GM10847 (cell line): ENCODE measurements around the gene VAX1.

ENCODE experiments used
- POLR2A ChIP-seq: IDR thresholded peaks from 2 replicates; pipeline ENCODE4 v1.6.1; 2011; ENCODE audit not compliant: insufficient read length; ENCODE audit errors: extremely low read depth

The VAX1 gene

GRCh38 chr10:117166418-117167345, 28.6 kb upstream of the VAX1 start:
- TF ChIP-seq POLR2A: no peak

GRCh38 chr10:117165538-117166417, 27.7 kb upstream of the VAX1 start:
- TF ChIP-seq POLR2A: no peak

- TF ChIP-seq POLR2A: no peak
Measured at GRCh38 chr10:117164592-117165537, 26.8 kb upstream of the VAX1 start.

GRCh38 chr10:117163954-117164548, 26.0 kb upstream of the VAX1 start:
- TF ChIP-seq POLR2A: no peak

- no peak for TF ChIP-seq POLR2A
Measured at GRCh38 chr10:117163061-117163953, 25.2 kb upstream of the VAX1 start.

- no peak for TF ChIP-seq POLR2A
Measured at GRCh38 chr10:117162093-117163060, 24.3 kb upstream of the VAX1 start.

- TF ChIP-seq POLR2A: no peak
Measured at GRCh38 chr10:117161386-117162033, 23.4 kb upstream of the VAX1 start.

GRCh38 chr10:117160567-117160966, 22.5 kb upstream of the VAX1 start:
- TF ChIP-seq POLR2A: no peak

GRCh38 chr10:117159390-117159789, 21.3 kb upstream of the VAX1 start:
- TF ChIP-seq POLR2A: no peak

- TF ChIP-seq POLR2A: no peak
Measured at GRCh38 chr10:117158297-117158696, 20.2 kb upstream of the VAX1 start.

GRCh38 chr10:117152668-117153067, 14.6 kb upstream of the VAX1 start:
- no peak for TF ChIP-seq POLR2A

- TF ChIP-seq POLR2A: no peak
Measured at GRCh38 chr10:117148284-117148683, 10.2 kb upstream of the VAX1 start.
